ENCODE results near the gene PYURF.

The PYURF gene

GRCh38 chr4:88503344-88503743 lies 20.2 kb downstream of the PYURF start:
- DNase-seq = no peak

- DNase-seq = no peak
These were observed 25.6 kb downstream of the PYURF start for GRCh38 chr4:88497859-88498409.

DNA sequence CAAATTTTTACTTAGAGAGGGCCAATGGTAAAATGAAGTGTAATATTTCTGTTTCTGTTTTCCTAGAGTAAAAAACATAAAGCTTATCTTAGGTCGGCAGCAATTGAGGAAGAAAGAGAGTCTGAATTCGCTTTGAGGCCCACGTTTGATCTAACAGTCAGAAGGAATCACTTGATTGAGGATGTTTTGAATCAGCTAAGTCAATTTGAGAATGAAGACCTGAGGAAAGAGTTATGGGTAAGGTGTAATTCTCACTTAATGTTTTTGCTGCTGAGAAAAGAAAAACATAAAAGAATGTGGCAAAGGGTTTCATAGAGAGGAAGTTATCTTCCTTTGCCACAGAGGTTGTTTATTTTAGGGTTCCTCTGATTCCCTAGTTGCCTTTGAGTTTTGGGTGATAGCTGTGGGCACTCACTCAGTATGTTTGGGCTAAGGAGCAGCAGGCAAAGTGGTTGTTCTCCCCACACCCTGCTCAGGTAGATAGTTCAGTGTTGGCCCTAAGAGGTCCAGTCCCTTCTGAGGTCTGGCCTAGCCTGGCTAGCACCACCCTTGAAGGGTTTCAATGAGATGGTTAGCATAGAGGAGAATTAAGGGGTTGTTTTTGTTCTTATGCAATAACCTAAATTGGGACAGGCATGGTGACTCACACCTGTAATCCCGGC lies 34.3 kb downstream of the PYURF start:
- DNase-seq = no peak

GRCh38 chr4:88481537-88481936 lies 42.0 kb downstream of the PYURF start:
- DNase-seq = no peak

DNA sequence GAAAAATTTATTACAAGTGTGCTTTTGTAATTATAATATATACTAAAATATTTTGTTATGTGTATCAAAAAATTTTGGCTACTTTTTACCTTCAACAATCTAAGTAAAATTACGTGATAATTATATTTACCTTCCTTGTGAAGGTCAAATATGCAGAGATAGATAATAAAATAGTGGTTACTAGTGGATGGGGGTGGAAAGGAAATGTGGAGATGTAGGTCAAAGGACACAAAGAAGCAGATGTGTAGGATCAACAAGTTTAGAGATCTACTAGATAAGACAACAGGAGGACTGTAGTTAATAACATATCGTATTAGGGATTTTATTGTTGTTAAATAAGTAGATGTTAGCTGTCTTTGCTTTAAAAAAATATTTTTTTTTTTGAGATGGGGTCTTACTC lies 45.3 kb downstream of the PYURF start:
- no peak for DNase-seq

- no peak for DNase-seq
These were observed 46.2 kb downstream of the PYURF start for GRCh38 chr4:88477229-88477860.
